Activated T-cell treated with anti-CD3 and anti-CD28 coated beads for 48 hours (primary cell): ENCODE results near the gene PAX7.

ENCODE experiments used
- DNase-seq: peaks from one replicate; pipeline ENCODE4 v3.0.0-alpha.2; 2020; ENCODE audit warnings: low read depth

Gene PAX7

GRCh38 chr1:18703041-18703621, 72.5 kb downstream of the PAX7 start:
- no peak for DNase-seq

- no peak for DNase-seq
These were observed 75.2 kb downstream of the PAX7 start for GRCh38 chr1:18705811-18706210.

DNA sequence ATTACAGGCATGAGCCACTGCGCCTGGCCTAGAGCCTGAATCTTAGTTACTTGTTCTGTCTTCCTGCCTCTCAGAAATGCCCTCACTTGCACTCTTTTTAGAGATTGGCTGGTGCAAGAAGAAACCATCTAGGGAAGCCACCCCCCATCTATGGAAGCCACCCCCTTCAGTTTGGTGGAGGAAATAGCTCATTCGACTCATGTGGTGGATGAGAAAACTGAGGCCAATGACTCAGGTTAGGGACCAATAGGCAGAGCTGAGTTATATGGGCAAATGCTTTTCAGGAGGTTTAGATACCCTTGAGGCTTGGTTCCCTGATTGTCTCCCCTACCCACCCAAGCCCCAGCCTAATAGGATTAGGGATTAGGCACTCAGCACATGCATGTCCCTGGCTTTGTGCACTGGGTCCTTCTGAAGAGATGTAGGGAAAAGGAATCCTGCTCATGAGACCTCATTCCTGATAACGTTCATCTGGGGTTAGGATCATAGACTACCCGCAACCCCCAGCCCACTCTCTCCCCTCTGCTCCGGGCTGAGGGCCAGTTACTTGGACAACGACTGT, 77.1 kb downstream of the PAX7 start:
- DNase-seq = no peak

GRCh38 chr1:18710002-18710401, 79.4 kb downstream of the PAX7 start:
- no peak for DNase-seq

GRCh38 chr1:18711003-18711402, 80.4 kb downstream of the PAX7 start:
- no peak for DNase-seq

GRCh38 chr1:18711536-18712251, 81.0 kb downstream of the PAX7 start:
- no peak for DNase-seq

- no peak for DNase-seq
These were observed 81.6 kb downstream of the PAX7 start for GRCh38 chr1:18712252-18712600.

- no peak for DNase-seq
These were observed 83.9 kb downstream of the PAX7 start for GRCh38 chr1:18714404-18715175.

GRCh38 chr1:18716112-18716784, 85.6 kb downstream of the PAX7 start:
- no peak for DNase-seq

- DNase-seq = no peak
These were observed 86.4 kb downstream of the PAX7 start for GRCh38 chr1:18716785-18717678.

DNA sequence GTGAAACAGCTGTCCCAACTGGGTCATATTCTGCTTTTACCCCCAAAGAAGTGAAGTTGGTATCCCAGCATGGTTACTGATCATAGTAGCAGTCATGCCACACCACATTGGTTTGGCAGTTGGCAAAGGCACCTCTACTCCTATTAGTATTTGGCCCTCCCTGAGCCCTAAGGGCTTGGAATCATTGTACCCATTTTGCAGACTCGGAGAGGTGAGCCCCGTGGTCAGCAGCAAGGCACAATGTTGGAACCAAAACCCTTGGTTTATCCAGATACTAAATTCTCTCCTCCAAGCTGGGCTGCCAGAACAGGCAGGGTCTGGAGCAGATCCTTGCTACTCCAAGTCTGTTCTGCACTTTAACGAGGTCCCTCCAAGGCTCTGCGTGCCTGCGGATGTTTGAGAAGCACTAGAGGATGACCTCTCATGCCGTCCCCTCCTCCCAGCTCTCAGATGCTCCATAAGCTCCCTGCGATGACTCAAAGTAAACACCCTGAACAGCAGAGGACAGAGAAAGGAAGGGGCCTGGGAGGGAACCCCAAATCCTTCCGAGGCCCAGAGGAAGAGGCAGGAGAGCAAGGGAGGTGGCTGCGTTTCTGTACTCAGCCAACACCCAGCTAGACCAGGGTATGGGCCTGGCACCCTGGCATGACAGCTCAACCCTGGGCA, 89.3 kb downstream of the PAX7 start:
- no peak for DNase-seq

DNA sequence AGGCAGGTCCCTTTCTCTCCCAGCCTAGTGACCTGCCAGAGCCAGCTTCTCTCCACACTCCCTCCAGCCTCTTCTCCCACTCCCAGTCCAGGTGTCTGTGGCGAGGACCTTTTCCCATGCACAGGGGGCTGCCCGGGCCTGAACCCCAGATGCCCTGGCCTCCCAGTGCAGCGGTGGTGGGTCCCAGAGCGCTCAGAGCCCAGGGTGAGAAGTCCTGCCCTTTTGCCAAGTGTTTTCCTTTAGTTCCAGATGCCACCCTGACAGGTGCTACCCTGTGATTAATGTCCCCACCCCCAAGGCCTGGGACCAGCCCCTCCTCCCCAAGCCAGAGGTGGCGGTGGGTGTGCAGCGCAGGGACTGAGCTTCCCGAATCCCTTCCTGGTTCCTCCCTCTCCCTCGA, 90.4 kb downstream of the PAX7 start:
- DNase-seq = no peak

DNA sequence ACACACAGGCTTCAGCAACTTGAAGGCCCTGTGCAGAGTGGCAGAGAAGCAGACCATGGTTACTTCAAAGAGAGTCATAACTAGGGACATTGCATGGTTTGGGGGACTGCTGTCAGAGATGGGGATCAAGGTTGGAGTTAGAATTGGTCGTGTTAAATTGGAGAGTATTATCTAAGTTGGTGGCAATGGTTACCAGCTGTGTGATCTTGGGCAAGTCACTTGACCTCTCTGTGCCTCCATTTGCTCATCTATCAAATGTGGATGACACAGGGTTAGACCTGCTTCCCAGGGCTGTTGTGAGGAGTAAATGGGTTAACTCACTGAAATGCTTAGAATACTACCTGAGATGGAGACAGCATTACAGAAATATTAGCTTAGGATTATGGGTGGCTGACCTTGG, 91.1 kb downstream of the PAX7 start:
- DNase-seq = no peak

- DNase-seq = no peak
These were observed 91.6 kb downstream of the PAX7 start for GRCh38 chr1:18722270-18722669.

GRCh38 chr1:18723206-18723605, 92.6 kb downstream of the PAX7 start:
- DNase-seq = no peak

DNA sequence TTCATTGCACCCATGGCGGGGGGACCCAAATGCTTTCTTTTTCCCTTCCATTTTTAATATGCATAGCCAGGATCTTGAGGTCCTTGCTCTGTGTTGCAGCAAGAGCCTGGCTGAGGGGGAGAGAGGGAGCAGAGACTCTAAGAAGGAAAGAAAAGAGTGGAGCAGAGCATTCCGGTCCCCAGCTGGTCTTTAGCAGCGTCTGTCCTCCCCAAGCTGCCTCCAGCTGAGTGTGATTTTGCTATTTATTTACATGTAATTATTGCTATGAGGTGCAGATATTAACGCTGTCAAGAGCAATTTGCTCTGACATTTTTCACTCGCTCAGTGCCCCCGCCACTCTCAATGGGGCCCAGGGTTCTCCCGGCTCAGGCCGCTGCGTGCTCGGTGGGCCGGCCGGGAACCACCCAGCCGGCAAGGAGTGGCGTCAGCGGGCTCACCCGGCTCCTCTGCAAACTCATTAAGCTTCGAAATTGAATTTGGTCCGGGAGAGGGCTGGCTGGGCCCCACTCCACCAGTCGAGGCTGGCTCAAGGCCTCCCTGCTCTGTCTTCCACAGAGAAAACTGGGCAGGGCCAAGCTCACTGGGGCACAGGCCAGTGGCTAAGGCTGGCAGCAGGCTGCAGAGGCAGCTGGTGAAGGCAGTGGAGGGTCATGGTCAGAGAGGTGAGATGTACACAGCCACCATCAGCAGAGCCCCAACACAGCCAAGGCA, 93.2 kb downstream of the PAX7 start:
- DNase-seq = no peak

DNA sequence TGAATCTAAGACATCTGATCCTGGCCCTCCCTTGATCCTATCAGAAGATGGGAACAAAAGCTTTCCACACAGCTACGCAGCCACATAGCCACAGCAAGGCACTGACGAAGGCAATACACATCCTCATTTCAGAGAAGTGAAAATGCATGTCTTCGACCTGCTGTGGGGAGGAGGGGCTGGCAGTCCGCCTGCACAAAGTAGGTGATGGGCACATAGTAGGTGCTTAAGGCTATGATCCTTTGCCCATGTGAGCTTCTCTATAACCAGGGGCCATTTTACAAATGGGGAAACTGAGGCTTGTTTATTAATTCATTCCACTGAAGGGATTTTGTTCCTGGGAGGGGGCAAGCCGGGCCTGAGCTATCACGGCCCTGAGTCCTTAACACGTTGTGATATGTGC, 94.2 kb downstream of the PAX7 start:
- no peak for DNase-seq

DNA sequence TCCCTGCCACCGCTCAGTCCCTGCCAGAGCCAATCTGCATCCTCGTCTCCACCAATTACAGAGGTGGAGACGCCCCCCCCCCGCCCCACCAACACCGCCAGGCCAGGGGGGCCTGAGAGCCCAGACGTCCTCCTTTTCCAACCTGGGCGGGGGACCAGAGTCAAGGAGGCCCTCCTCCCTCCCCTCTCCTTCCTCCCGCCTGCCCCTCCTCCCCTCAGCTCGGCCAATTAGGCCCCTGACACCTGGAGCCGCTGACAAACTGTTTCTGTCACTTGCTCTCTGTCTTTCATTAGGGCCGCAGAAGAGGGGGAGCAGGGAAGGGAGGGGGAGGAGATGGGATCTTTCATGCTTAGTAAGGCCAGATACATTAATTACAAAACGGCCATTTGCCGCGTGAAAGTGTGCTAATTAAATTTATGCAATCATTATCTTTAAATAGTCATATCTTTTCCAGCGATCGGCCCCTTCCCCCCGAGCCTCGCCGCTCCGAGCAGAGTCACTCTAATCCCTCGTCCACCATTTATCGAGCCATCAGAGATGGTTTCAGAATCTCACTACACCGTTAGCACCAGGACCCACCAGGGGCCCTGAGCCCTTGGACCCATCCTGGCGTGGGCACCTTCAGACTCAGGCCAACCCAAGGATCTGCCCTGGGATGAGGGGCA, 94.7 kb downstream of the PAX7 start:
- no peak for DNase-seq

- DNase-seq = no peak
These were observed 95.7 kb downstream of the PAX7 start for GRCh38 chr1:18726368-18726767.

DNA sequence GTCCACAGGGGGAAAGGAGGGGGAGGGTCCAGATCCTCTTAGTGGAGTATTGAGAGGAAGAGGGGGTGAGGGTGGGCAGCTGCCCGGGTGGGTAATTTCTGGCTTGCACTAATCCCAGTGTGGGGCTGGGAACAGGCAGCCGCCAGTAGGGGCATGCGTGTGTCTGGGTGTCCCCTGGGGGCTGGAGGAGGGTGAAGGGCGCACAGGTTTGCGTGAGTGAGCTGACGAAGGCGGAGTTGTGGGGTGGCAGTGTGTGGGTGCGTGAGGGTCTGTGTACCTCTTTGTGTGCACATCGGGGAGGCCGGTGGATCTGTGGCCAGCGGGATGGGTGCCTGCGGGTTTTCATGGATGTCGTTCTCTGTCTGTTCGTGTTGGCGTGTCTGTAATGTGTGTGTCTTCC, 97.3 kb downstream of the PAX7 start:
- DNase-seq = no peak
